HG03575 (cell line): ENCODE data around the gene UGGT2.
"Not testable (repeated sequence)": the region's sequence is repeated elsewhere in the genome, so short reads cannot be mapped to it uniquely, and the experiment has no call there.

Source experiments
- ATAC-seq: cut with Tn5 transposase; IDR thresholded peaks from one replicate; pipeline ENCODE4 v1.9.1; 2021; ENCODE audit not compliant: unreplicated experiment, insufficient number of reproducible peaks, low FRiP score; ENCODE audit errors: extremely low read depth

Gene UGGT2

GRCh38 chr13:95834134-95834765, 219.0 kb downstream of the UGGT2 start:
- peak; percentile 69 for ATAC-seq

GRCh38 chr13:95833719-95834118, 219.5 kb downstream of the UGGT2 start:
- no peak for ATAC-seq

GRCh38 chr13:95833126-95833525, 220.1 kb downstream of the UGGT2 start:
- no peak for ATAC-seq

GRCh38 chr13:95822303-95822702, 230.9 kb downstream of the UGGT2 start:
- ATAC-seq, result no peak

- no peak for ATAC-seq
These were observed 238.7 kb downstream of the UGGT2 start for GRCh38 chr13:95814495-95814894.

GRCh38 chr13:95813139-95813538, 240.1 kb downstream of the UGGT2 start:
- ATAC-seq, result no peak

- no peak for ATAC-seq
These were observed 243.8 kb downstream of the UGGT2 start for GRCh38 chr13:95809429-95809828.

- no peak for ATAC-seq
These were observed 247.3 kb downstream of the UGGT2 start for GRCh38 chr13:95805921-95806320.

GRCh38 chr13:95801825-95802224, 251.4 kb downstream of the UGGT2 start:
- ATAC-seq, result no peak

GRCh38 chr13:95800436-95800835, 252.8 kb downstream of the UGGT2 start:
- ATAC-seq, result no peak

- ATAC-seq, result no peak
These were observed 256.2 kb downstream of the UGGT2 start for GRCh38 chr13:95797016-95797415.

GRCh38 chr13:95793781-95794180, 259.4 kb downstream of the UGGT2 start:
- no peak for ATAC-seq

GRCh38 chr13:95793018-95793555, 260.1 kb downstream of the UGGT2 start:
- ATAC-seq, result no peak

GRCh38 chr13:95791084-95791722, 262.0 kb downstream of the UGGT2 start:
- ATAC-seq, result no peak

- ATAC-seq, result not testable (repeated sequence)
These were observed 263.9 kb downstream of the UGGT2 start for GRCh38 chr13:95789315-95789714.

GRCh38 chr13:95788100-95788463, 265.1 kb downstream of the UGGT2 start:
- no peak for ATAC-seq

- ATAC-seq, result no peak
These were observed 265.7 kb downstream of the UGGT2 start for GRCh38 chr13:95787356-95788099.

- no peak for ATAC-seq
These were observed 268.3 kb downstream of the UGGT2 start for GRCh38 chr13:95784900-95785290.

GRCh38 chr13:95784161-95784899, 268.9 kb downstream of the UGGT2 start:
- ATAC-seq, result no peak
